WTC11 (cell line): Measurements from ENCODE around the gene CERT1.

ENCODE experiments used
- CREM ChIP-seq: sonication (generic); formaldehyde crosslinking; IDR thresholded peaks from 2 replicates; pipeline ENCODE4 v1.8.1; 2022; ENCODE audit warnings: mild to moderate bottlenecking, missing genetic modification reagents, moderate library complexity
- ESRRA ChIP-seq: sonication (generic); formaldehyde crosslinking; IDR thresholded peaks from 2 replicates; pipeline ENCODE4 v1.8.1; 2022; ENCODE audit warnings: mild to moderate bottlenecking, missing genetic modification reagents, borderline replicate concordance
- MXD4 ChIP-seq: fragments of 250-450 bp; sonication (Bioruptor Pico); IDR thresholded peaks from 2 replicates; pipeline ENCODE4 v1.8.0; 2021; ENCODE audit warnings: mild to moderate bottlenecking, moderate library complexity, borderline replicate concordance
- SOX15 ChIP-seq: fragments of 250-450 bp; sonication (Bioruptor Pico); IDR thresholded peaks from 2 replicates; pipeline ENCODE4 v1.9.0; 2021; ENCODE audit warnings: mild to moderate bottlenecking
- TEAD4 ChIP-seq: sonication (generic); formaldehyde crosslinking; IDR thresholded peaks from 2 replicates; pipeline ENCODE4 v1.8.0; 2022; ENCODE audit warnings: mild to moderate bottlenecking, missing genetic modification reagents
- ZNF121 ChIP-seq: sonication (generic); formaldehyde crosslinking; IDR thresholded peaks from 2 replicates; pipeline ENCODE4 v1.8.0; 2023; ENCODE audit warnings: missing genetic modification reagents
- ZNF138 ChIP-seq: sonication (generic); formaldehyde crosslinking; conservative IDR thresholded peaks from 2 replicates; pipeline ENCODE4 v1.8.1; 2022; ENCODE audit warnings: mild to moderate bottlenecking, moderate library complexity, missing genetic modification reagents
- TF ChIP-seq, protein P1 (sequence below): fragments of 200-600 bp; IDR thresholded peaks from 2 replicates; pipeline ENCODE4 v1.8.0; 2022; ENCODE audit warnings: antibody characterized with exemption
- TF ChIP-seq, protein P2 (sequence below): sonication (generic); formaldehyde crosslinking; IDR thresholded peaks from 2 replicates; pipeline ENCODE4 v1.8.1; 2023; ENCODE audit warnings: mild to moderate bottlenecking, missing genetic modification reagents, moderate library complexity
- TF ChIP-seq, protein P3 (sequence below): sonication (generic); formaldehyde crosslinking; IDR thresholded peaks from 2 replicates; pipeline ENCODE4 v1.8.1; 2023; ENCODE audit warnings: mild to moderate bottlenecking, moderate library complexity, missing genetic modification reagents
- TF ChIP-seq, protein P4 (sequence below): sonication (generic); formaldehyde crosslinking; IDR thresholded peaks from 2 replicates; pipeline ENCODE4 v1.8.0; 2022; ENCODE audit warnings: missing genetic modification reagents

DNA sequence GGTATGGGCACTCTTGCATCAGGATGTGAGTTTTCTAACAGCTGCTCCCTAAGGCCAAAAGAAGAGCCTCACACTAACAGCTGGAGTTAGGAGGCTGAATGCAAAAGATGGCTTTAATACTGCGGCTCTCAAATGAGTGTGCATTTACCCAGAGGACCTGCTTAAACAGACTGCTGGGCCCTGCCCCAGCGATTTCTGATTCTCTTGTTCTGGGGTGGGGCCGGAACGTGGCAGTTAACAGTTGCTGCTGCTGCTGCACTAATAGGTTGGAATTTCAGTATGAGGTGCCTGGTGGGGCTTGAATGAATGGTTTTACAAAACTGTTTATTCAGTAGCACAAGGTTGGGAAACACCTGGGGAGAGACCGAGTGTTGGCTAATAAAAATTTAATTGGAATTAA is 148.3 kb downstream of the CERT1 start:
- TF ChIP-seq, protein P1, sequence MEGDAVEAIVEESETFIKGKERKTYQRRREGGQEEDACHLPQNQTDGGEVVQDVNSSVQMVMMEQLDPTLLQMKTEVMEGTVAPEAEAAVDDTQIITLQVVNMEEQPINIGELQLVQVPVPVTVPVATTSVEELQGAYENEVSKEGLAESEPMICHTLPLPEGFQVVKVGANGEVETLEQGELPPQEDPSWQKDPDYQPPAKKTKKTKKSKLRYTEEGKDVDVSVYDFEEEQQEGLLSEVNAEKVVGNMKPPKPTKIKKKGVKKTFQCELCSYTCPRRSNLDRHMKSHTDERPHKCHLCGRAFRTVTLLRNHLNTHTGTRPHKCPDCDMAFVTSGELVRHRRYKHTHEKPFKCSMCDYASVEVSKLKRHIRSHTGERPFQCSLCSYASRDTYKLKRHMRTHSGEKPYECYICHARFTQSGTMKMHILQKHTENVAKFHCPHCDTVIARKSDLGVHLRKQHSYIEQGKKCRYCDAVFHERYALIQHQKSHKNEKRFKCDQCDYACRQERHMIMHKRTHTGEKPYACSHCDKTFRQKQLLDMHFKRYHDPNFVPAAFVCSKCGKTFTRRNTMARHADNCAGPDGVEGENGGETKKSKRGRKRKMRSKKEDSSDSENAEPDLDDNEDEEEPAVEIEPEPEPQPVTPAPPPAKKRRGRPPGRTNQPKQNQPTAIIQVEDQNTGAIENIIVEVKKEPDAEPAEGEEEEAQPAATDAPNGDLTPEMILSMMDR = no peak
- TF ChIP-seq, protein P2, sequence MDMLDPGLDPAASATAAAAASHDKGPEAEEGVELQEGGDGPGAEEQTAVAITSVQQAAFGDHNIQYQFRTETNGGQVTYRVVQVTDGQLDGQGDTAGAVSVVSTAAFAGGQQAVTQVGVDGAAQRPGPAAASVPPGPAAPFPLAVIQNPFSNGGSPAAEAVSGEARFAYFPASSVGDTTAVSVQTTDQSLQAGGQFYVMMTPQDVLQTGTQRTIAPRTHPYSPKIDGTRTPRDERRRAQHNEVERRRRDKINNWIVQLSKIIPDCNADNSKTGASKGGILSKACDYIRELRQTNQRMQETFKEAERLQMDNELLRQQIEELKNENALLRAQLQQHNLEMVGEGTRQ = no peak
- TF ChIP-seq, protein P3, sequence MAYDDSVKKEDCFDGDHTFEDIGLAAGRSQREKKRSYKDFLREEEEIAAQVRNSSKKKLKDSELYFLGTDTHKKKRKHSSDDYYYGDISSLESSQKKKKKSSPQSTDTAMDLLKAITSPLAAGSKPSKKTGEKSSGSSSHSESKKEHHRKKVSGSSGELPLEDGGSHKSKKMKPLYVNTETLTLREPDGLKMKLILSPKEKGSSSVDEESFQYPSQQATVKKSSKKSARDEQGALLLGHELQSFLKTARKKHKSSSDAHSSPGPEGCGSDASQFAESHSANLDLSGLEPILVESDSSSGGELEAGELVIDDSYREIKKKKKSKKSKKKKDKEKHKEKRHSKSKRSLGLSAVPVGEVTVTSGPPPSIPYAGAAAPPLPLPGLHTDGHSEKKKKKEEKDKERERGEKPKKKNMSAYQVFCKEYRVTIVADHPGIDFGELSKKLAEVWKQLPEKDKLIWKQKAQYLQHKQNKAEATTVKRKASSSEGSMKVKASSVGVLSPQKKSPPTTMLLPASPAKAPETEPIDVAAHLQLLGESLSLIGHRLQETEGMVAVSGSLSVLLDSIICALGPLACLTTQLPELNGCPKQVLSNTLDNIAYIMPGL (CRISPR knock-in tag) = no peak
- no peak for TF ChIP-seq CREM (CRISPR knock-in tag)
- no peak for TF ChIP-seq ZNF138
- TF ChIP-seq SOX15 (CRISPR knock-in tag) = no peak
- TF ChIP-seq ESRRA = no peak
- TF ChIP-seq, protein P4, sequence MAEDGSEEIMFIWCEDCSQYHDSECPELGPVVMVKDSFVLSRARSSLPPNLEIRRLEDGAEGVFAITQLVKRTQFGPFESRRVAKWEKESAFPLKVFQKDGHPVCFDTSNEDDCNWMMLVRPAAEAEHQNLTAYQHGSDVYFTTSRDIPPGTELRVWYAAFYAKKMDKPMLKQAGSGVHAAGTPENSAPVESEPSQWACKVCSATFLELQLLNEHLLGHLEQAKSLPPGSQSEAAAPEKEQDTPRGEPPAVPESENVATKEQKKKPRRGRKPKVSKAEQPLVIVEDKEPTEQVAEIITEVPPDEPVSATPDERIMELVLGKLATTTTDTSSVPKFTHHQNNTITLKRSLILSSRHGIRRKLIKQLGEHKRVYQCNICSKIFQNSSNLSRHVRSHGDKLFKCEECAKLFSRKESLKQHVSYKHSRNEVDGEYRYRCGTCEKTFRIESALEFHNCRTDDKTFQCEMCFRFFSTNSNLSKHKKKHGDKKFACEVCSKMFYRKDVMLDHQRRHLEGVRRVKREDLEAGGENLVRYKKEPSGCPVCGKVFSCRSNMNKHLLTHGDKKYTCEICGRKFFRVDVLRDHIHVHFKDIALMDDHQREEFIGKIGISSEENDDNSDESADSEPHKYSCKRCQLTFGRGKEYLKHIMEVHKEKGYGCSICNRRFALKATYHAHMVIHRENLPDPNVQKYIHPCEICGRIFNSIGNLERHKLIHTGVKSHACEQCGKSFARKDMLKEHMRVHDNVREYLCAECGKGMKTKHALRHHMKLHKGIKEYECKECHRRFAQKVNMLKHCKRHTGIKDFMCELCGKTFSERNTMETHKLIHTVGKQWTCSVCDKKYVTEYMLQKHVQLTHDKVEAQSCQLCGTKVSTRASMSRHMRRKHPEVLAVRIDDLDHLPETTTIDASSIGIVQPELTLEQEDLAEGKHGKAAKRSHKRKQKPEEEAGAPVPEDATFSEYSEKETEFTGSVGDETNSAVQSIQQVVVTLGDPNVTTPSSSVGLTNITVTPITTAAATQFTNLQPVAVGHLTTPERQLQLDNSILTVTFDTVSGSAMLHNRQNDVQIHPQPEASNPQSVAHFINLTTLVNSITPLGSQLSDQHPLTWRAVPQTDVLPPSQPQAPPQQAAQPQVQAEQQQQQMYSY = no peak
- TF ChIP-seq TEAD4 (CRISPR knock-in tag) = no peak
- no peak for TF ChIP-seq ZNF121 (CRISPR knock-in tag)
- no peak for TF ChIP-seq MXD4
